Stimulated activated CD8-positive, alpha-beta memory T cell treated with anti-CD3 and anti-CD28 coated beads, Interleukin-4, amount 100 ng/mL, for 1 hour (primary cell): ENCODE results near the gene TOMM22.

ENCODE experiments used
- DNase-seq, 2 donors: peaks; one replicate each; pipeline ENCODE4 v3.0.0-alpha.2; 2020; ENCODE audit warnings: low read depth in 2 of 2, low spot score in 1 of 2

TOMM22 gene

GRCh38 chr22:38733724-38734381 is 52.1 kb downstream of the TOMM22 start:
- no peak for DNase-seq

GRCh38 chr22:38734421-38735100 is 52.8 kb downstream of the TOMM22 start:
- no peak for DNase-seq
